IPS-NIHi11 (cell line): ENCODE data around the gene MYO15A.
"Not testable (repeated sequence)": the region's sequence is repeated elsewhere in the genome, so short reads cannot be mapped to it uniquely, and the experiment has no call there.

Experiments used
- DNase-seq: peaks from one replicate; pipeline ENCODE4 v3.0.0; 2012; ENCODE audit warnings: mixed read lengths, low spot score

MYO15A gene

DNA sequence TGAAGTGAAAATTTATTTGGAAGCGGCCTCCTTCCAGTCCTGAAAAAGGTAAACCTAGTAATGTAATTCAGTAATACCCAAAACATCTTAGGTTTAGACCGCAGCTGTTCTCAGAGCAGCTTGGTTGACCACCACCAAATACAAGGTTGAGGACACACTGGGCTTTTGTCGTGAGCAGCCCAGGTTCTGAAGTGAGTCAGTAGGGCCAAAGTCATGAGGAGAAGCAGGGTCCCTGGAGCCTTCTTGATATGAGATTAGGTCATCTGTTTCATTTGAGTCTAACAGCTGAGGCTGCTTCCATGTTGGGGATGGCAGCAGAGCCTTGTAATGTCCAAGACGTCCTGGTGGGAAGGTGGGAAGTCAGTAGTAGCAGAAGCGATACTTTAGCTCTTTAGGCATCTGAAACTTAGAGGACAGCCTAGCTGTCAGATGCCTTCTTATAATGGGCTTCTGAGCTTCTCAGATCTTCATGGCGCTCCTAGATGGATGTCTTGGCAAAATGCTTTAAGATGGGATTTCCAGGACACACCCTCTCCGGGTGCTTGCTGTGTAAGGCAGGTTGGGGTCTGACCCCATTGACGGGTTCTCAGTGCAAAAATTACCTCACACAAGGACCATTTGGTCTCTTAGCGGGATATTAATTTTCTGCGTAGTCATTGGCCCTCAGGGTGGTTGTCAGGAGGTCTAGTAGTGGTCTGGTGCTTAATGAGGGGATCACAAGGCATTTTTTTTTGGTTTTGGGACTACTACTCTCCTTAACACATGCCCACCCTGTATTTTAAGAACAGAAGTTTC lies 77.5 kb downstream of the MYO15A start:
- DNase-seq = no peak

DNA sequence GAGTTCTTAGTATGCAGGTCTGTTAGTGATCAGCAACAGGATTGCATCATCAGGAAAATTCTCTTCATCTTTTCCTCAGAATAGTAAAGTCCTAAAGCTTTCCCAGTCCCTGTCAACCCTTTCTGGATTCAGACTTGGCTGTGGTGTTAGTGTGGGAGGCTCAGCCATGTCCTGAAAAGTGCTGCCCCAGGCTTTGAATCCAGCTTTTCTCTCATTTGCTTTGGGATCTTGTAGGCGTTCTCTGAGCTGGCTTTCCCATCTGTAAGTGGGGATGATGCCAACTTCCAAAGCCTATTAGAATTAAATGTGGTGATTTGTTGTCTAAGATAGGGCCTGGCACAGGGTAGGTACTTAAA lies 78.0 kb downstream of the MYO15A start:
- DNase-seq = no peak

DNA sequence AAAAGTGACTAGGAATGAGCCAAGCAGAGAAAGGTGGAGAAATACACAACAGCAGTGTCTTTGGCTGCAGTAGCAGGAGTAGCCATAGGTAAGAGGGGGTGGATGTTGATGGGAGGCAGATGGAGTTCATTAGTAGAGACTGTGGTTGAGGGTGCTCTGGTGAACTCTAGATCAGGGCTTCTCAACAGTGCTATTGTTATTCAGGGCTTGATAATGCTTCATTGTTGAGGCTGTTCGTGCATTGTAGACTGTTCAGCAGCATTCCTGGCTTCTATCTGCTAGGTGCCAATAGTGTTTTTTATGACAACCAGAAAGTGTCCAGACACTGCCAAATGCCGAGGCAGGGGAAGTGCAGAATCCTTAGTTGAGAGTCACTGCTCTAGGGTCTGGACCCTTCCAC lies 78.7 kb downstream of the MYO15A start:
- no peak for DNase-seq

DNA sequence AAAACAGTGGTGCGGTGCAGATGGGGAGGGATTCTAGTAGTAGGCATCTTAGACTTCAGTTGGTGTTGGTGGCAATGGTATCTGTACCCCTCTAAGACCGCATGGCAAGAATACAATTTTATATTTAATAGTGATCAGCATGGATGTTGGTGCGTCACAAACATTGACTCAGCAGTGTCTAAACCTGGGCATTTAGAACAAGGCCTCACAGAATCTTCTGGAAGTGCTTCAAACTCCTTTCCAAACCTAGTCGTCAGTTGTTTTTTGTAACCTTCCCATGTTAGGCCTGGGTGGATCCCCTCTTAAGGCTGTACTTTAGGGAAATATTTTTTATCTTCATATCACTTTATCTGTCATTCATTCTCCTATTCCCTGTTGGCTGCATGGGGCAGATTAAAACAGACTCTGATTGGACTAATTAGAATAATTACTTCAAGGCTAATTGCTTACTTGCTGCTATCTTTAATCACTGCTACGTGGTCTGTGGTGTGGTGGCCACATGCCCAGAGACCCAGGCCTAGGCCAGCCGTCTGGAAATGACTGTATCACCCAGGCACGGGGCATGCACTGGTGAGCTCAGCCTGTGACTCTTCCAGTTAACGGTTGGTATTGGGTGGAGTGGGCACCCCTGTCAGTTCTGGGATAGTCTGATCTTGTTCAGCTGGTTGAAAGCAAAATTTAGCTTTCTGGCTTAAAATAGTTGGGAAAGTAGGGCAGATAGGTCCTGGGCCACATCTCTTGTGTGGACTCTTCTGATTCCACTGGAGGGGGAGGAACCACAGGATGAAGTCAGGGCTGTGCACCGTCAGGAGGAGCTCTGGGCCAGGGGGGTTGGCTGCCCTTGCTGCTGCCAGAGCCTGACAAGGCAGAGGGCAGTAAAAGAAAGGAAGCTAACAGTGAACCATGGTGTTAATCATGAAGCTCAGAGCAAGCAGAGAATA lies 79.5 kb downstream of the MYO15A start:
- DNase-seq = no peak

DNA sequence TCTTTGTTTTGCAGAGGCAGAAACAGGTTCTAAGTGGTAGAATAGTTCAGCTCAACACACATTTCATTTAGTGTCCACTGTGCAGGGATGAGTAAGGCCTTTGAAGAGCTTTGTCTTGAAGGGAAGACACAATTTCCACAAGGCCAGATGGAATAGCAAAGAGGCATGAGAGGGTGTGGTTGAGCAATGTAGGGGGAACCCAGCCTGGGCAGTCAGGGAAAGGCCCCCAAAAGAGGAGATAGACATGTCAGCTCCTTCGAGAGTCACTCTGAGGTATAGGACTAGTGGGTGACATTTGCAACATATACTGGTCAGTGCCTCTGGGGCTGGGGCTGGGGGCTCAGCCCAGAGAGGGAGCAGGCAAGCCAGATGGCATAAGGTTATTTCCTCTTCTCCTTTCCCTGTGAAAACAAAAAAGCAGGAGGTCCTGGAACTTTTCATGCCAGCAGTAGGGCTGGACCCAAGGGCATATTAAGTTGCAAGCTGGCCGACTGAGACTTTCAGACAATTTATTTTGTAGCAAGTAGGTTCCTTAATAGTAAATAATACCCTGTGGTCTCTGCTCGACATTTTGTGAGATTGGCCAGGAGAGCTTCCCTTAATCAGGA lies 82.2 kb downstream of the MYO15A start:
- no peak for DNase-seq

DNA sequence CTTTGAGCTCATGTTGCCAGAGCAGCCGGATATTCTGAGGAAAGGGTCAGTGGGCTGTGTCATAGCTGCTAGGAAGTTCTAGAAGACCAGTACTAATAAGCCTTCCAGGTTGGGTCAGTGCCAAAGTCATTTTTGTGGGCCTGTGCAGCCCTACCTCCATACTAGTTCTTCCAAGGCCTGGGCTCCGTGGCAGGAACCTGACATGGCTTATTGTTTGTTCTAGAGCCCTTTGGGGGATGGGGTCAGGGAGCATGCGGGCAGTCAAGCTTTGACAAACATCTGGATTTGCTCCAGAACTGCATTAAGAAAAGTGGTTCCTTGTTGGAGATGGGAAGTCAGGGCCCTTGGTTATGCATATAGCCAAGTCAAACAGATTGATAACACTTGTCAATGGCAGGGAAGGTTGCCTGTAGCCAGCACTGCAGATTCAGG lies 82.7 kb downstream of the MYO15A start:
- DNase-seq = no peak

DNA sequence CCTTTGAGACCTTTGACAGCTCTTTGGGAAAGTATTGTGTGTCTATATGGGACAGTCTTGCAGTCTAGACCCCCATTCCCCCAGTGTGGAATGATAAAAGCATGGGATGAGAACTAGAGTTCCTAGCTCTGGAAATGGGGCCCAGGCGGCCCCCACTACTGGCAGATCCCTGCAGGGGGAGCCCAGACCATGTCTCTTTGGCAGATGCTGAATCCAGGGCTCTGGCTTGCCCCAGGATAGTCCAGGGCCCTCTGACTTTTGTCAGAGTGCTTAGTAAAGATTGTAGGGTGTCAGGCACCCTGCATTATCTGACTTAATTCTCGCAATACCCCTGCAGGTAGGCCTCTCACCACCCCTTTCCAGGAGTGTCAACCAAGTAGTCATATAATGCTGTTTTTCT lies 83.4 kb downstream of the MYO15A start:
- peak; percentile 57 for DNase-seq

DNA sequence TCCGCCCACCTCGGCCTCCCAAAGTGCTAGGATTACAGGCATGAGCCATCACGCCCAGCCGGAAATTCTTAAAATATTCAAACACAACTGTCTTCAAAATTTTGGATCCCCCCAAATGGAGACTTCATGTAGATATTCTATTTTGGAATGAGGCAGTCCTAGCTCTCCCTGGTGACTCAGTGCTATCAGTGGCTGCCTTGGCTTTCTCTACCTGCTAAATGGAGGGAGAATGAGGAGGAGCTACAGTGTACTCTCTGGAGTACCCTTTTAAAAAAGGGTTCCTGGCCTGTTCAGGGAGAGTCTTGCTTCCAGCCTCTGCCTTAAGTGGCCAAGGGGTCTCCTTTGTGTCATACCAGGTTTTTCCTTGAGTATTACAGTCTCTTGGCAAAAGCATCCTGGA lies 85.8 kb downstream of the MYO15A start:
- no peak for DNase-seq

DNA sequence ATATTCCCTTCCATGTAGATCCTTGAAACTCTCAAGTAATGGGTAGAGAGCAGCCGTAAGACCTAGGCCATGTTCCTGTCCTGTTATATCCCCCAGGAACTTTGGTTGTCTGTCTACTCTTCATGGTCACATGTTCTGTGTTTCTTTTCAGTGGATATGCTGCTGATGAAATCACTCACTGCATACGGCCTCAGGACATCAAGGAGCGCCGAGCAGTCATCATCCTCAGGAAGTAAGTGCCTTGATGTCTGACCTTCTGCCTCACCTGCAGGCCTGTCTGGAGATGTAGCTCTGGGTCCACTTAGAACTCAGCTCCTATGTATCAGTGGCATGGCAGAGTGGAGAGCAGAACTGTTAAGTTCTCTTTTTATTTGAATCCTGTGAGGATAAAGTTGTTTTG lies 86.2 kb downstream of the MYO15A start:
- no peak for DNase-seq

DNA sequence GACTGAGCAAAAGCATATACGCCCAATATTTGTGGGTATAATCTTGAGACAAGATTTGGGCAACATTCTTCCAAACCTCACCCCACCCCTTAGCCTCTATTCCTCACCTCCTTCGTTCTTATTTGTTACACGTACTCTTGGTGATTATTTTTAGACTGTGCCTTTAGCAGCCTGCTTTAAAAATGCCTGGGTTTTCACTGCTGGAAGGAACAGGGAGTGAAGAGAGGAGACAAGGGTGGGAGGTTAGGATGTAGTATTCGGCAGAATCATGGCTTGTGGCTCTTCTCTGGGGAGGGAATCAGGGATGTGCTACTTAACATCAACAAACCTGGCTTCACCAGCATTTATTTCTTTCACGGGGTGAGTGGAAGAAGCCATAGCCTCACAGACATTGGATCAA lies 86.7 kb downstream of the MYO15A start:
- no peak for DNase-seq

DNA sequence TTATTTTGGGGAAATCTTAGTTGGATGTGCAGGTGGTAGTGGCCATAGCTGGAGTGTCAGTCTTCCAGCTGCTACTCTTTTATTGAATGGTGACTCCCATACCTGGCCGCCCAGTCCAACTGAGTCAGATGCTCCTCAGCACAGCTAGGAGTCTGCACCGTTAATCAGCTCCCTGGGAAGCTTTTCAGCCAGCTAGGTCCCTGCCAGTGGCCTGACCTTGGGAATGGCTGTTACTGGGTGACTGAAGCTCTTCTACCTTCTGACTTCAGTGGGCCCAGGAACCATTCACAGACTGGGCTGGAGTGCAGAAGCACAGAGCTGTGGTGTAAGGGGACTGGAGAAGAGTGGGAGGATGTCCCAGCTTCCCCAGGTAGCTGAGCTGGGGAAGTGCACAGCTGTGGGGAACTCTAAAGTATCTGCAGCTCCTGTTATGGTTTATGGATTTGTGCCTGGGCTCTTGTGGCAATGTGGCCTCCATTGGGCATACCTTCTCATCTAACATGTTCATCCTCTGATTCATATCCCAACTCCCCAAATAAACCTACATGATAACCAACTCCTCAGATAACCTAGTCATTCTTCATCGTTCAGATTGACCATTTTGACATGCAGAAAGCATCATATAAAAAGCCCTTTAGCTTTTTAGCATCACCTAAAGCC lies 89.1 kb downstream of the MYO15A start:
- no peak for DNase-seq

DNA sequence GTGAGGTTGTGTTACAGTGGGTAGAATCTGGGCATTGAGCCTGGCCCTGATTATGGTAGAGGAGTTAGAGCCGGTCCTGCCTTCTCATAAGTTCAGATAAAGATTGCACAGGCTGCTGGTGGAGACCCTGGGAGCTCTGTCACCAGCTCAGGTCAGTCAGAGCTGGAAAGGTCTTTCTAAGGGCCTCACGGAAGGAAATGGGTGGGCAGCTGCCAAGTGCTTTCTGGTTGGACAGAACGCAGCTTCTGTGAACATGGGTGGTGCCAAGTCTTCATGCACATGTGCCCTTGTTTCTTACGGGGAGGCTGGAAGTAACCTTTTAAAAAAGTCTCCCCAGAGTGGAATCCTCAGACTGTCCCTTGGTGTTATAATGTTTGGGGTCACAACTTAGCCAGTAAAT lies 90.0 kb downstream of the MYO15A start:
- DNase-seq = no peak

DNA sequence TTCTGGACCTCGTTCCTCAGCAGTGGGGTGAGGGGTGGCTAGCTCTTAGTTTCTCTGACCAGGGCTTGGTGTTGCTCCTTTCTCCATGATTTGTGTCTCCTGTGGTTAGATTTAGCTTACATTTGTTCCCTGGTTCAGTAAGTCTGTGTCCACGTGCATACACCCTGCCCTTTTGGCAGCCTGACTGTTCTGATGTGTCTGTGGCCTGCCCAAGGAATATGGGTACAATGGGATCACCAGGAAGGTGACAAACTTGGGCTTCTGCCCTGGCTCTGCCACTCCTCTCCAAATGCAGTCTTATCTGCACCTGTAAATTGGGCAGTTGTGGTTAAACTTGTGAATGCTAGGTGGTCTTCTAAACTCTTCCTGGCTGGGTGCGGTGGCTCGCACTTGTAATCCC lies 92.6 kb downstream of the MYO15A start:
- no peak for DNase-seq

DNA sequence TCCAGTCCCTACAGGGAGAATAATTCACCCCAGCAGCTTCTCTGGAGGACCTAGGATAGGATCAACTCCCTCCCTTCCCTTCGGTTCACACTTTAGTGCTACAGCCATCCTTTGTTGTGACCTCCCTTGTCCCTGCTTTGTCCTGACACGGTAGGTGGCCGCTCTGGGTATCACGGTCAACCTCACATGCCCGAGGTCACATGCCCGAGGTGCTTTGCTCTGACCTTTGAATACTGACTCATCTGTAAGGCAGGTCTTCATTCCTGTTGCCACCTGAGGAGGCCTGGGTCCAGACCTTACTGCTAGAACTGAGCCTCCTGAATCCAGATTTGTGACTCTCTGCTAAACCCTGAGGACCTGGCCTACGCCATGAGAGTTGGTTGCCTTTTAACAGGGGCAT lies 94.8 kb downstream of the MYO15A start:
- DNase-seq = no peak

DNA sequence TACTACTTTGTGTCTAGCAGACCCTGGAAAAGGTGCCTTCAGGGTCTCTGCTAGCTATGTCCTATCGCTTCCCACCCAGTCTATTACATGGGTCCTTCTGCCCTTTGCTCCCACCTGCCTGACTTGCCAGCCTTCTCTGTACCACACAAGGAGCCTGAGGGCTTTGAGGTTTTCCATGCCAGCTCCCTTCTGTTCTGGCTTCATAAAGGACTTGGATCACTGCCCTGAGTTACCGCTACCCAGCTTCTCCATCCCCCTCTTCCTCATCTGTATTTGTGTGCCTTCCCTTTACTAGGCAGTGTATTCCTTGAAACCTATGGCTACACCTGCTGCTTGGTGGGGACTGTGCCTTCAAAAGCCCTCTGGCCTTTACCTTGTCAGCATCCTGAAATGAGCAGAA lies 97.3 kb downstream of the MYO15A start:
- DNase-seq = no peak

DNA sequence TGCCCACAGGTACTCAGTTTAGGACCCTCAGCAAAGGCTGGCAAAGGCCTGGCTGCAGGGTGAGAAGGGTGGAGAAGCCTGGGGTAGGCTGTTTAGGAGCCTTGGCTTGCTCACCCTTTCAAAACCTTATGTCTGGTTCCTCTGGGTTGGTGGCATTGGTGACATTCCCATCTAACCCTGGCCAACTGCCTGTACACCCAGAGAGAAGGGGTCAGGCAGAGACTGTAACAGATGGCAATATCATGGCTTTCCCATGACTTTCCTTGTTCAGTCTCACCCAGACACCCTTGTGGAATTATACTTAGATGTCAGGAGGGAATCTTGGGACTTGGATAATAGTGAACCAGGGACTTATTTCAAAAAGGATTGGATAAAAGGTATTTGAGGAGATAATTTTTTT lies 98.4 kb downstream of the MYO15A start:
- no peak for DNase-seq

DNA sequence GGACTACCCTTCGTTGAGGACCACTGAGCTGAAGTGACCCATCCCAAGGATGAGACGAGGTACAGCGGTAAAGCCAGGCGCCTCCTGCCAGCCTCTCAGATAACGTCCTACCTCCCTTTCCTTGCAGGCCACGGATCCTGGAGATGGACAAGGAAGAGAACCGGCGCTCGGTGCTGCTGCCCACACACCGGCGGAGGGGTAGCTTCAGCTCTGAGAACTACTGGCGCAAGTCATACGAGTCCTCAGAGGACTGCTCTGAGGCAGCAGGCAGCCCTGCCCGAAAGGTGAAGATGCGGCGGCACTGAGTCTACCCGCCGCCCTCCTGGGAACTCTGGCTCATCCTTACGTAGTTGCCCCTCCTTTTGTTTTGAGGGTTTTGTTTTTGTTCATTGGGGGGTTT lies 99.5 kb downstream of the MYO15A start:
- DNase-seq = no peak

DNA sequence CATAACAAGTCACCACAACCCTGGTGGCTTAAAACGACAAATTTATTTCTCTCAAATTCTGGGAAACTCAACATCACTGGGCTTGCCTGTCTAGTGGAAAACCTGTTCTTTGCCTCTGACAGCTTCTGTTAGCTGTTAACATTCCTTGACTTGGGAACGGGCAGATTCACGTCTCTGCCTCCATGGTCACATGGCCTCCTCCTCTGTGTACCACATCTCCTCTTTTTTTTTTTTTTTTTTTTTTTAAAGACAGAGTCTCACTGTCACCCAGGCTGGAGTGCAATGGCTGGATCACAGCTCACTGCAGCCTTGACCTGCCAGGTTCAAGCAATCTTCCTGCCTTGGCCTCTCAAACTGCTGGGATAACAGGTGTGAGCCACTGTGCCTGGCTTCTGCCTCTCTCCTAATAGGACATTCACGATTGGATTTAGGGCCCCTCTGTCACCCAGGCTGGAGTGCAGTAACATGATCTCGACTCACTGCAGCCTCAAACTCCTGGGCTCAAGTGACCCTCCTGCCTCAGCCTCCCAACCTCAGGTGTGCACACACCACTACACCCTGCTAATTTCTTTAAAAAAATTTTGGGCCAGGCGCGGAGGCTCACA lies 105.2 kb downstream of the MYO15A start:
- no peak for DNase-seq

DNA sequence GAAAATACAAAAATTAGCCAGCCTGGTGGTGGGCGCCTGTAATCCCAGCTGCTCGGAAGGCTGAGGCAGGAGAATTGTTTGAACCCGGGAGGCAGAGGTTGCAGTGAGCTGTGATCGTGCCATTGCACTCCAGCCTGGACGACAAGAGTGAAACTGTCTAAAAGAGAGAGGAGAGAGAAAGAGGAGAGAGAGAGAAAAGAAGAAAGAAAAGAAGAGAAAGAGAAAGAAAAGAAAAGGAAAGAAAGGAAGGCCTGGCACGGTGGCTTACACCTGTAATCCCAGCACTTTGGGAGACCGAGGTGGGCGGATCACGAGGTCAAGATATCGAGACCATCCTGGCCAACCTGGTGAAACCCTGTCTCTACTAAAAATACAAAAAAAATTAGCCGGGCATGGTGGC lies 108.3 kb downstream of the MYO15A start:
- DNase-seq = not testable (repeated sequence)

DNA sequence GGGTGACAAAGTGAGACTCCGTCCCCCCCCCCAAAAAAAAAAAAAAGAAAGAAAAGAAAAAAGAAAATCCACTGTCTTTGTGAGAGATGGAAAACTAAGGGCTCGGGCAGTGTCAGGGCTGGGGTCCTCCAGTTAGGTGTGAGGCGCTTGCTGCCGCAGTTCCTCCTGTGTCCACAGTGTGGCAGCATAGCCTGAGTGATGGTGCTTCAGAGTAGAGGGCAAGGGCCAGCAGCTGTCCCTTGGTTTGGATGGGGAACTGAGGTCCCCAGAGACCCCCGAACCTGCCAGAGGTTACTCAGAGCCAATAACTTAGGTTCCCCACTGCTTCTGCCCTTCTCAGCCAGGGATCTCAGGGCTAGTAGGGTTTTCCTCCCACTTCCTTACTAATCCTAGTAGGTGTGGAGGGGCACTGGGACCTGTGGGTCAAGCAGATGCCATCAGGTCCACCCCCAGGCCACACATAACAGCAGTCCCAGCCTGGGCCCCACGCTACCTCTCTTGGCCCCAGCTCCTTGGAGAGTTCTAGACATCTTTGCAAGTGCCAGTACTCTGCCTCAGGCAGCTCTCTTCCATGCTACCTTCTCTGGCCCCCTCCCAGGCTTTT lies 109.0 kb downstream of the MYO15A start:
- peak; percentile 91 for DNase-seq

DNA sequence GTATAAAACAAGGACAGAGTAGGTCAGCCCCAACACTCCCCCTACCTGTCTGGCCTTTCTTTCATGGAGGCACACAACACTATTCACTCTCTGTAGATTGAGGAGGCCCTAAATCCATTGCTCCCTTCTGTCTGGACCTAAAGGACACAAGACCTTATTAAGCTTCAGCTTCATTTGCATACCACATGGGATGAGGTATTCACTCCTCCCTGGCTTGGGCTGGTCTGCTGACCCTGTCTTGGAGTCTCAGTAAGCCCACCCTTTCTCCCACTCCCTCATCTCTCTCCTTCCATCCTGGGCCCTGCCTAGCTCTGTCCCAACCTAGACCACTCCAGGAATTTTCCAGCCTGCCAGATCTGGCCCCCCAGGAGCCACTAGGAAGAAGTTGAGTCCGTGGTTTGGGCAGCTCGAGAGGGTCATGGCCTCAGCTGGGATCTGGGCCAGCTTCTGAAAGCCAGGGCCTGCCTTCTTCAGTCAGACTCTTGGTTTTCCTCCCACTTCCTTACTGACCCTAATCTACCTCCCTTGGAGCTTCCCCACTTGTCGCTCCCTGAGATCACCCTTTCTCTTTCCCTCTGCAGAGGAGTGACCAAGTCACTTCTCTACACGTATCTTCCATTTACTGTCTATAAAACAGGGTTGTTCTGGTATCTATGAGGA lies 110.3 kb downstream of the MYO15A start:
- DNase-seq = no peak
